GM12892 (cell line): ENCODE results near the gene DDX47.

Source experiments
- POLR2A ChIP-seq: IDR thresholded peaks from 2 replicates; pipeline ENCODE4 v1.6.1; 2011; ENCODE audit warnings: low read depth, low read length, control low read depth
- POLR2AphosphoS5 ChIP-seq: IDR thresholded peaks from 2 replicates; pipeline ENCODE4 v1.6.1; 2011; ENCODE audit warnings: low read depth, low read length, control low read depth
- TAF1 ChIP-seq: IDR thresholded peaks from 2 replicates; pipeline ENCODE4 v1.6.1; 2011; ENCODE audit warnings: low read depth, mild to moderate bottlenecking, control low read depth, low read length, borderline replicate concordance

- TF ChIP-seq POLR2A (no peak), POLR2AphosphoS5 (no peak), TAF1 (no peak)
Measured at GRCh38 chr12:12868477-12869235, 55.5 kb downstream of the DDX47 start.
